Progenitor cell of endocrine pancreas (in vitro differentiated cells): ENCODE measurements around the gene EYS. TPM values are rescaled to one million over a fixed set of nuclear protein-coding genes. Genes with fewer than 3 reads are reported as not detected.

Experiments used
- DNase-seq: peaks from one replicate; pipeline ENCODE4 v3.0.0; 2021; ENCODE audit warnings: low spot score; ENCODE audit not compliant: unreplicated experiment
- H3K27ac Mint-ChIP-seq: 2 replicates; pipeline ENCODE4 v1.8.0; 2021; ENCODE audit warnings: mild to moderate bottlenecking, moderate library complexity, mixed read lengths
- H3K27me3 Mint-ChIP-seq: 2 replicates; pipeline ENCODE4 v1.8.0; 2021; ENCODE audit warnings: mixed read lengths
- H3K36me3 Mint-ChIP-seq: 2 replicates; pipeline ENCODE4 v1.8.0; 2022; ENCODE audit warnings: mixed read lengths; ENCODE audit not compliant: insufficient read depth
- H3K4me1 Mint-ChIP-seq: 2 replicates; pipeline ENCODE4 v1.8.0; 2021; ENCODE audit warnings: low read depth, mixed read lengths
- H3K4me3 Mint-ChIP-seq: 2 replicates; pipeline ENCODE4 v1.8.0; 2021; ENCODE audit warnings: low read depth, mild to moderate bottlenecking, moderate library complexity, mixed read lengths
- H3K9me3 Mint-ChIP-seq: 2 replicates; pipeline ENCODE4 v1.8.0; 2021; ENCODE audit warnings: low read depth, mixed read lengths
- total RNA-seq: library from RNA; stranded (reverse); gene quantifications from 2 replicates; pipeline ENCODE4 v1.2.1, GENCODE V29; 2021
- TF ChIP-seq, protein P1 (sequence below): fragments of 200-600 bp; sonication (generic); IDR thresholded peaks from one replicate; pipeline ENCODE4 v1.5.0; 2021; ENCODE audit warnings: antibody characterized with exemption, mild to moderate bottlenecking; ENCODE audit not compliant: unreplicated experiment

EYS gene
- total RNA-seq, 1 donor from 2014 or later, result 0.46 TPM

DNA sequence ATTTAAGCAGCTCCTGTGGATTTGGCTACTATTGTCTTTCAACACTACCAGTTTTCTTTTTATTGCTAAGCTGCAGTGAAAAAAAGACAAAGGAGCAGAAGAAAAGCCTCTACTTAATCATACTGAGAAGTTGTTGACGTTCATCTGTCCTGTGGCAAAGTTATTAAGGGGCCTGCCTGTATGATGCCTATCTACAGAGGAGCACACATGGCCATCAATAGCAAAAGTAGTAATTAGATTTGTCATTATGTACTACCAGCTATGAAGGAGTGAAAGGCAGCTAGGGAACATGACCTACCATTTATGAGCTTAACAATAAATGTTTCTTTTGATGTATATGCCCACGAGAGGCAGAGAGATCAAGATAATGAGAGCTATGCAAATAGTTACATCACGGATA is 1450.5 kb downstream of the EYS start:
- H3K4me1 Mint-ChIP-seq, result no peaks in the 10 kb centered on the region
- H3K36me3 Mint-ChIP-seq, result no peaks in the 10 kb centered on the region
- H3K4me3 Mint-ChIP-seq, result no peak overlapping the region
- H3K27ac Mint-ChIP-seq, result no peak overlapping the region
- H3K9me3 Mint-ChIP-seq, result no peaks in the 10 kb centered on the region
- no peaks in the 10 kb centered on the region for H3K27me3 Mint-ChIP-seq
- no peak for DNase-seq
- TF ChIP-seq, protein P1, sequence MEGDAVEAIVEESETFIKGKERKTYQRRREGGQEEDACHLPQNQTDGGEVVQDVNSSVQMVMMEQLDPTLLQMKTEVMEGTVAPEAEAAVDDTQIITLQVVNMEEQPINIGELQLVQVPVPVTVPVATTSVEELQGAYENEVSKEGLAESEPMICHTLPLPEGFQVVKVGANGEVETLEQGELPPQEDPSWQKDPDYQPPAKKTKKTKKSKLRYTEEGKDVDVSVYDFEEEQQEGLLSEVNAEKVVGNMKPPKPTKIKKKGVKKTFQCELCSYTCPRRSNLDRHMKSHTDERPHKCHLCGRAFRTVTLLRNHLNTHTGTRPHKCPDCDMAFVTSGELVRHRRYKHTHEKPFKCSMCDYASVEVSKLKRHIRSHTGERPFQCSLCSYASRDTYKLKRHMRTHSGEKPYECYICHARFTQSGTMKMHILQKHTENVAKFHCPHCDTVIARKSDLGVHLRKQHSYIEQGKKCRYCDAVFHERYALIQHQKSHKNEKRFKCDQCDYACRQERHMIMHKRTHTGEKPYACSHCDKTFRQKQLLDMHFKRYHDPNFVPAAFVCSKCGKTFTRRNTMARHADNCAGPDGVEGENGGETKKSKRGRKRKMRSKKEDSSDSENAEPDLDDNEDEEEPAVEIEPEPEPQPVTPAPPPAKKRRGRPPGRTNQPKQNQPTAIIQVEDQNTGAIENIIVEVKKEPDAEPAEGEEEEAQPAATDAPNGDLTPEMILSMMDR, result no peak

DNA sequence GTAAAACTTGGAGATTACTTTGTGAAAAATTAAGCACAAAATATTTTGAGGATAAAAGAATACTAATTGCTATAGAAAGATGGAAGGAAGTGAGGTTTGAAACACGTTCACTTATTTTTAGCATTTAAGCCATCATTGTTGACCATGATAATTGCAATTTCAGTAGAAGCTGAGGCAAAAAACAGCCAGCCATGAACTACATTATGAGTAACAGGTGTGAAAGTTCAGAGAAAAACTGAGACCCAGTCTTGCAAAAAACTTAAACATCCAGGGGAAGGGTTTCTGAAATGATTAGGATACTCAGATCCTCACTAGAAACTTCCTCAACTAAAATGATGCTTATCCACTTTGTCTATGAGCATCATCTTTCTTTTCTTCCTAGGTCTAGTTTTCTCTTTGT is 1452.0 kb downstream of the EYS start:
- Mint-ChIP-seq H3K27me3 (no peaks in the 10 kb centered on the region), H3K9me3 (no peaks in the 10 kb centered on the region), H3K4me3 (no peak overlapping the region), H3K4me1 (no peaks in the 10 kb centered on the region), H3K36me3 (no peaks in the 10 kb centered on the region), H3K27ac (no peak overlapping the region)
- DNase-seq, result no peak
- TF ChIP-seq, protein P1, result no peak

GRCh38 chr6:64254558-64254957 is 1452.5 kb downstream of the EYS start:
- TF ChIP-seq, protein P1, result no peak
- Mint-ChIP-seq H3K27ac (no peak overlapping the region), H3K36me3 (no peaks in the 10 kb centered on the region), H3K9me3 (no peaks in the 10 kb centered on the region), H3K4me3 (no peak overlapping the region), H3K4me1 (no peaks in the 10 kb centered on the region), H3K27me3 (no peaks in the 10 kb centered on the region)
- DNase-seq, result no peak

DNA sequence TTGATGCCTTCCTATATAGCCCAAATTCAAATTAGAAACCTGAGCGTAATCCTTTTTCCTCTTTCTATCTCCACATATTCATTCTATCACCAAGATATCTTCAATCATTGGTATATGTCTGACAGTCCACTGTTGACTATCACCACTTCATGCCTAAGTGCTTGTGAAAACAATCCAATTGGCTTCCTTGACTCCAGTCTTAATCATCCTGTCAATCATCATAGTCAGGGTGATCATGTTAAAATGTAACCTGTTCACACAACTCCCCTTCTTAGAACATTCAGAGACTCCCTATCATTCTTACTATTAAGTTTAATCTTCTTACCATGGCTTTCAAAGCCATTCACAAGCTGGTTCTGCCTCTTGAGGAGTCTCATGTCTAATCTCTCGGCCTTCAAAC is 1454.8 kb downstream of the EYS start:
- Mint-ChIP-seq H3K36me3 (no peaks in the 10 kb centered on the region), H3K4me1 (no peaks in the 10 kb centered on the region), H3K27me3 (no peaks in the 10 kb centered on the region), H3K4me3 (no peak overlapping the region), H3K9me3 (no peaks in the 10 kb centered on the region), H3K27ac (no peak overlapping the region)
- TF ChIP-seq, protein P1, result no peak
- no peak for DNase-seq

GRCh38 chr6:64250126-64250525 is 1456.9 kb downstream of the EYS start:
- TF ChIP-seq, protein P1, result peak; percentile 25
- Mint-ChIP-seq H3K4me3 (no peak overlapping the region), H3K4me1 (no peaks in the 10 kb centered on the region), H3K36me3 (no peaks in the 10 kb centered on the region), H3K27me3 (no peaks in the 10 kb centered on the region), H3K9me3 (no peaks in the 10 kb centered on the region), H3K27ac (no peak overlapping the region)
- DNase-seq, result no peak

DNA sequence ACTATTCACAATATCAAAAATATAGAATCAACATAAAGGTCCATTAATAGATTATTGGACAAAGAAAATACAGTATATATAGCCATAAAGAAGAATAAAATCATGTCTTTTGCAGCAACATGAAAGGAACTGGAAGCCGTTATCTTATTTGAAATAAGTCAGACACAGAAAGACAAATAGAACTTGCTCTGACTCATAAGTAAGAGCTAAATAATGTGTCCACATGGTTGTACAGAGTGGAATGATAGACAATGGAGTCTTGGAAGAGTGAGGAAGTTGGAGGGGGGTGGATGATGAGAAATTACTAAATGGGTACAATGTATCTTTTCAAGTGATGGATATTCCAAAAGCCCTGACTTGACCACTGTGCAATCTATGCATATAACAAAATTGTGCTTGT is 1457.9 kb downstream of the EYS start:
- Mint-ChIP-seq H3K36me3 (no peaks in the 10 kb centered on the region), H3K4me3 (no peak overlapping the region), H3K27ac (no peak overlapping the region), H3K27me3 (no peaks in the 10 kb centered on the region), H3K9me3 (no peaks in the 10 kb centered on the region), H3K4me1 (no peaks in the 10 kb centered on the region)
- TF ChIP-seq, protein P1, result no peak
- DNase-seq, result no peak
